HTERT RPE-1 (cell line): ENCODE measurements around the gene PGA4.

Source experiments
- in situ Hi-C: fragments of 300-500 bp; cut with MboI; formaldehyde crosslinking; loops from 4 replicates; pipeline ENCODE4 v1.14.3; 2020; ENCODE audit warnings: low sequenced_read_pairs

Gene PGA4

DNA sequence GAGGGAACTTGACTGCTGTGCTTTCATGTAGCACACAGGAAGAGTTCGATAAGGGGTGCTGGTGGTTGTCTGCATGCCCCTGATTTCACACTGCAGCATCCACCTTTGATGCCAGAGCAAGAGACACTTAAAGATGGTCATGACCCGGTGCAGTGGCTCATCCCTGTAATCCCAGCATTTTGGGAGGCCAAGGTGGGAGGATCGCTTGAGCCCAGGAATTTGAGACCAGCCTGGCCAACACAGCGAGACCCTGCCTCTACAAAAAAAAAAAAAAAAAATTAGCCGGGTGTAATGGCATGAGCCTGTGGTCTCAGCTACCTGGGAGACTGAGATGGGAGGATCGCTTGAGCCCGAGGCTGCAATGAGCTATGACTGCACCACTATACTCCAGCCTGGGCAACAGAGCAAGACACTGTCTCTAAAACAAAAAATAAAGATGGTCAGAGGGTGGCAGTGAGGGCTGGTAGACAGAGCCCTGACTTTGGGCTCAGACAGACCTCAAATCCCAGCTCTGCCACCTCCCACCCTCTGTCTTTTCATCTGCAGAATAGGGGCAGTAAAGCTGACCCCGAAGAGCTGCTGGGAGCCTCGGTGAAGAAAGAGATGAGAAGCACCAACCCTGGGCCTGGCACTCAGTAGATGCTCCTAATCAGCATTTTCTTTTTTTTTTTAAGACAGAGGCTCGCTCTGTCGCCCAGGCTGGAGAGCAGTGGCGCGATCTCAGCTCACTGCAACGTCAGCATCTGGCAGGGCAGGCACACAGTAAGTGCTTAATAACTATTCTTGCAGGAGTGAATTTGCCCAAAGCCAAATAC is 55.2 kb downstream of the PGA4 start:
- in situ Hi-C loops, result no loop called here

DNA sequence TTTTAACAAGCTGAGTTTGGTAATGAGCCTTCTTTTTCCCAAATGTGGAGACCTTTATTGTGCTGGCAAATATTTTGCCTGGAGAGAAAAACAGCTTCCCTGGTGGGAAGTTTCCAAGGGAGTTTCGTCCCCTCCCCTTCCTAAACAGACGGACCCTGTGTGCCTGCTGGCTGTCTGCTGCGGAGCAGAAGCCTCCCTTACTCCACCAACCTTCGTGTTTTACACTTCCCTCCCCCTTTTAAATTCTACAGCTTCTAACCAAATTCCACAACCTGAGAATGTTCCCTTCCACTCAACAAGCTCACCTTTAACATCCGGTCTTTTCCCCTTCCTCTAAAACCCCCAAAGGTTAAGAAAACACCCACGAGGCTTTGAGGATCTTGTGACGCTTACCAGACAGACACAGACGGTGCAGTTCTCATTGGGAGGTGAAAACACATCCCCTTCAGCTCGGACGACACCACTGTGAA is 55.9 kb downstream of the PGA4 start:
- in situ Hi-C loops, result no loop called here

DNA sequence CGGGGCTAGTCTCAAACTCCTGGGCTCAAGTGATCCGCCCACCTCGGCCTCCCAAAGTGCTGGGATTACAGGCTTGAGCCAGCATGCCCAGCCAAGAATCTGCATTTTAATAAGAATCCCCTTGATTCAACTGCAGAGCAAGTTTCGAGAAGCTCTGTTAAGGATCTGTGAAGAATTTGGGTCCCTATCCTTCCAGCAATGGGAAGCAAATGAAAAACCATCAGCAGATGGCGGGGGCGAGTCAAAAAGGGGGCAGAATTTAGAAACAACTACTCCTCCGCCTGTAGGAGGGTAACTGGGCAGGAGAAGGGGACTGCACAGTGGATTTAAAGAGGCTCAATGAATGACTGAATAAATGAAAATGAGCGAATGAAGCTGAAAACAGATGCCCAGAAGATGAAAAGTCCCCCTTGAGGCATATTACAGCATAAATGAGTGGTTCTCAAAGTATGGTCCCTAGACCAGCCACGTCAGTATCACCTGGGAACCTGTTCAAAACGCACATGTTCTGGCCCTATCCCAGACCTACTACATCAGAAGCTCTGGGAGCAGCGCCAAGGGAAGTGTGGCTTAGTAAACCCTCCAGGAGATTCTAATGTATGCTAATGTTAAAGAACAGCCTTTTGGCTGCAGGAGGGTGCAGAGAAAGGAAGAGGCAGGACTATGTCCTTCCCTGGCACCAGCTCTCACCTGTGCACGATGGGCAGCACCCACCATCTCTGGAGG is 58.0 kb downstream of the PGA4 start:
- in situ Hi-C loops, result no loop called here

DNA sequence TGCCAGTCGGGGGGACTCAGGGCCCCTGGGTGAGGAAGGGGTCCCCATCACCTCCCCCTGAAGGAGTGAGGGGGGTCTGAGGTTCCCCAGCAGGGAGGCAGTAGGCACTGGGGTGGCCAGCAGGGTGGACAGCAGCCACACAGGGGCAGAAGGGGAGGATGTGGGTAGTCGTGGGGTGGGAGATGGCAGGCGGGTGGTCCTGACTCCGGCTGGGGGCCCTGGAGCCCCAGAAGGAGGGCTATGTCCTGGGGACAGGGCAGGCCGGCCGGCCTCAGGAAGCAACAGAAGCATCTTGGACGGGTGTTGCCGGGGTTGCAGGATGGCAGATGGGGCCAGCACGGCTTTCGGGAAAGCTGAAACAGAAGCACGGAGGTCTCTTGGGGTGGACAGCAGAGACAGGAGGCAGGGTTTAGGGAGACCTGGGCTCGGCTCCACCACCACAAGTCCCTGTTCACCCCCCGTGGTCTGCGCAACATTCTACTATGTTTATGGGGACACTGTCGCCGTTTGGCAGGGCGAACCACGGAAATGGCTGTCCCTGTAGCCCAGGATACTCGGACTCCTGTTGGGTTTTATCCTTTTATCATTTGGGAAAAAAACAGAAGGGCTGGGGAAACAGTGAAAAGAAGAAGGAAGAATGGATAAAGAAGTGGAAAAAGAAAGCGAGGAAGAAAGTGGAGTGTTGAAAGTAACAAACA is 58.9 kb downstream of the PGA4 start:
- in situ Hi-C loops, result no loop called here
